SK-N-SH (cell line): ENCODE measurements around the gene EPHB2. TPM values are rescaled to one million over a fixed set of nuclear protein-coding genes. Genes with fewer than 3 reads are reported as not detected.

ENCODE experiments used
- CTCF ChIA-PET: fragments of 300-600, 350-600 bp; formaldehyde crosslinking; extraction: SDS; loops from one replicate; lab custom pipeline; 2021; lab: Yijun Ruan, JAX
- POLR2A ChIA-PET: fragments of 350-600 bp; sonication (Branson Sonifier 250); formaldehyde crosslinking; extraction: SDS; loops from one replicate; lab custom pipeline; 2020; ENCODE audit warnings: antibody characterized with exemption, inconsistent platforms; lab: Yijun Ruan, JAX
- DNase-seq: peaks from one replicate; pipeline ENCODE4 v3.0.0; 2012
- H2AFZ ChIP-seq: fragments of 200-600 bp; sonication (generic); 2 replicates; pipeline ENCODE4 v1.8.1; 2016; ENCODE audit warnings: antibody characterized with exemption, mild to moderate bottlenecking, low read depth
- H3F3A ChIP-seq: fragments of 200-600 bp; sonication (generic); replicated peaks from 2 replicates; pipeline ENCODE3; 2016; ENCODE audit warnings: antibody characterized with exemption, mild to moderate bottlenecking; ENCODE audit not compliant: insufficient read depth
- H3K27ac ChIP-seq, 2 experiments: fragments of 200-500 bp in 1 of 2; fragments of 200-600 bp in 1 of 2; sonication (Bioruptor generic) in 1 of 2; sonication (generic), shearing (Covaris generic) in 1 of 2; 2 replicates each; pipeline versions ENCODE4 v1.5.1 to v1.6.1; 2014 to 2016; ENCODE audit warnings: low read depth in 2 of 2, inconsistent platforms in 1 of 2, low read length in 1 of 2, mild to moderate bottlenecking in 1 of 2, mixed read lengths in 1 of 2
- H3K27me3 ChIP-seq: fragments of 200-600 bp; sonication (generic), shearing (Covaris generic); 2 replicates; pipeline ENCODE4 v1.6.1; 2016; ENCODE audit warnings: mixed run types; ENCODE audit not compliant: insufficient read depth
- H3K36me3 ChIP-seq, 2 experiments: fragments of 200-500 bp in 1 of 2; fragments of 200-600 bp in 1 of 2; sonication (Bioruptor generic) in 1 of 2; sonication (generic) in 1 of 2; replicated peaks in 1 of 2; 2 replicates each; pipeline versions ENCODE3 to v1.5.1; 2014 to 2016; ENCODE audit warnings: low read length in 1 of 2, mild to moderate bottlenecking in 1 of 2; ENCODE audit not compliant: insufficient read depth in 2 of 2, control insufficient read depth in 1 of 2
- H3K4me1 ChIP-seq, 2 experiments: fragments of 200-500 bp in 1 of 2; fragments of 200-600 bp in 1 of 2; sonication (Bioruptor generic) in 1 of 2; sonication (generic), shearing (Covaris generic) in 1 of 2; 2 replicates each; pipeline versions ENCODE4 v1.5.1 to v1.6.1; 2014 to 2016; ENCODE audit warnings: low read depth in 1 of 2, low read length in 1 of 2, mixed run types in 1 of 2; ENCODE audit not compliant: insufficient read depth in 2 of 2, control insufficient read depth in 1 of 2
- H3K4me2 ChIP-seq: fragments of 200-600 bp; sonication (generic), shearing (Covaris generic); 2 replicates; pipeline ENCODE4 v1.6.1; 2017; ENCODE audit warnings: mixed run types
- H3K4me3 ChIP-seq, 2 experiments: fragments of 200-500 bp in 1 of 2; fragments of 200-600 bp in 1 of 2; sonication (Bioruptor generic) in 1 of 2; sonication (generic), shearing (Covaris generic) in 1 of 2; 2 replicates each; pipeline versions ENCODE4 v1.5.1 to v1.8.1; 2014 to 2016; ENCODE audit warnings: low read depth in 2 of 2, inconsistent platforms in 1 of 2, low read length in 1 of 2, mild to moderate bottlenecking in 1 of 2, mixed read lengths in 1 of 2, moderate library complexity in 1 of 2
- H3K79me2 ChIP-seq: fragments of 200-600 bp; sonication (generic); 2 replicates; pipeline ENCODE4 v1.8.1; 2017; ENCODE audit warnings: mild to moderate bottlenecking; ENCODE audit not compliant: insufficient read depth
- H3K9ac ChIP-seq: fragments of 200-600 bp; sonication (generic); 2 replicates; pipeline ENCODE4 v1.6.1; 2017; ENCODE audit warnings: mixed run types
- H3K9me2 ChIP-seq: fragments of 200-600 bp; sonication (generic); 2 replicates; pipeline ENCODE4 v1.6.1; 2017; ENCODE audit warnings: mixed run types
- H3K9me3 ChIP-seq: fragments of 200-600 bp; sonication (generic); 2 replicates; pipeline ENCODE4 v1.6.1; 2017; ENCODE audit warnings: mixed run types, mild to moderate bottlenecking, moderate library complexity
- H4K20me1 ChIP-seq: fragments of 200-600 bp; sonication (generic); 2 replicates; pipeline ENCODE4 v1.6.1; 2017; ENCODE audit warnings: mild to moderate bottlenecking, mixed run types; ENCODE audit not compliant: insufficient read depth
- CHD2 ChIP-seq: fragments of 150-350 bp; IDR thresholded peaks from 2 replicates; pipeline ENCODE4 v1.6.1; 2018; ENCODE audit warnings: low read length; ENCODE audit not compliant: partially characterized antibody
- EP300 ChIP-seq, 2 experiments: IDR thresholded peaks; 2 replicates each; pipeline versions ENCODE4 v1.4.0 to v1.6.1; 2012; ENCODE audit warnings: borderline replicate concordance in 1 of 2, low read depth in 1 of 2, low read length in 1 of 2
- EZH2phosphoT487 ChIP-seq: fragments of 200-600 bp; sonication (generic); IDR thresholded peaks from 2 replicates; pipeline ENCODE4 v1.6.1; 2017; ENCODE audit warnings: low read depth, mixed run types, mild to moderate bottlenecking, antibody characterized with exemption, moderate library complexity, borderline replicate concordance
- FOXJ3 ChIP-seq: sonication (generic); formaldehyde crosslinking; IDR thresholded peaks from 2 replicates; pipeline ENCODE4 v1.5.1; 2020; ENCODE audit warnings: mild to moderate bottlenecking, missing genetic modification reagents
- FOXM1 ChIP-seq: IDR thresholded peaks from 2 replicates; pipeline ENCODE4 v1.4.0; 2012; ENCODE audit warnings: low read depth, mild to moderate bottlenecking
- GATA2 ChIP-seq: sonication (generic); formaldehyde crosslinking; IDR thresholded peaks from 2 replicates; pipeline ENCODE4 v1.5.0; 2020; ENCODE audit warnings: mild to moderate bottlenecking, missing genetic modification reagents
- JUND ChIP-seq: IDR thresholded peaks from 2 replicates; pipeline ENCODE4 v1.4.0; 2012
- MXI1 ChIP-seq: IDR thresholded peaks from 2 replicates; pipeline ENCODE4 v1.6.1; 2012; ENCODE audit warnings: mild to moderate bottlenecking, low read depth, low read length, improper control_type of control experiment
- POLR2AphosphoS5 ChIP-seq: IDR thresholded peaks from 2 replicates; pipeline ENCODE4 v1.6.1; 2012; ENCODE audit warnings: low read depth, low read length
- RCOR1 ChIP-seq: fragments of 150-350 bp; IDR thresholded peaks from 2 replicates; pipeline ENCODE4 v1.6.1; 2017; ENCODE audit warnings: antibody characterized with exemption, low read length
- RFX5 ChIP-seq: IDR thresholded peaks from 2 replicates; pipeline ENCODE4 v1.6.1; 2012; ENCODE audit warnings: mild to moderate bottlenecking, improper control_type of control experiment, low read length
- RXRA ChIP-seq: IDR thresholded peaks from 2 replicates; pipeline ENCODE4 v1.4.0; 2012; ENCODE audit warnings: low read depth, mild to moderate bottlenecking, borderline replicate concordance
- SIN3A ChIP-seq: IDR thresholded peaks from 2 replicates; pipeline ENCODE4 v1.6.1; 2012; ENCODE audit warnings: low read depth, mild to moderate bottlenecking, low read length, moderate library complexity, borderline replicate concordance
- SMC3 ChIP-seq: IDR thresholded peaks from 2 replicates; pipeline ENCODE4 v1.6.1; 2012; ENCODE audit warnings: low read depth, low read length, improper control_type of control experiment
- TAF1 ChIP-seq: IDR thresholded peaks from 2 replicates; pipeline ENCODE4 v1.6.1; 2012; ENCODE audit warnings: low read depth, mild to moderate bottlenecking, low read length, moderate library complexity, borderline replicate concordance
- TCF12 ChIP-seq: IDR thresholded peaks from 2 replicates; pipeline ENCODE4 v1.4.0; 2012
- TEAD4 ChIP-seq: IDR thresholded peaks from 2 replicates; pipeline ENCODE4 v1.4.0; 2012; ENCODE audit warnings: mild to moderate bottlenecking, borderline replicate concordance; ENCODE audit not compliant: insufficient read depth
- WGBS: methylation state at CpG from one replicate; pipeline ENCODE4 v1.1.6; 2017; ENCODE audit warnings: low lambda C conversion rate; 5-methylcytosine and 5-hydroxymethylcytosine counted together
- polyA plus RNA-seq, 3 experiments: library from polyadenylated mRNA; depleted of rRNA; stranded (reverse); fragments of >200 nt; gene quantifications; 2 replicates each; pipeline ENCODE4 v1.2.3, GENCODE V29; 2012
- TF ChIP-seq, protein P1 (sequence below): IDR thresholded peaks from 2 replicates; pipeline ENCODE4 v1.4.0; 2012; ENCODE audit warnings: low read depth
- TF ChIP-seq, protein P2 (sequence below): IDR thresholded peaks from 2 replicates; pipeline ENCODE4 v1.4.0; 2012; ENCODE audit warnings: low read depth, borderline replicate concordance
- TF ChIP-seq, protein P3 (sequence below): IDR thresholded peaks from 2 replicates; pipeline ENCODE4 v1.6.1; 2012; ENCODE audit warnings: mild to moderate bottlenecking, low read depth, low read length, moderate library complexity

EPHB2 gene
- polyA plus RNA-seq, 1 of the 3 experiments (the other 2 are of a cell fraction), result 25.2 TPM

DNA sequence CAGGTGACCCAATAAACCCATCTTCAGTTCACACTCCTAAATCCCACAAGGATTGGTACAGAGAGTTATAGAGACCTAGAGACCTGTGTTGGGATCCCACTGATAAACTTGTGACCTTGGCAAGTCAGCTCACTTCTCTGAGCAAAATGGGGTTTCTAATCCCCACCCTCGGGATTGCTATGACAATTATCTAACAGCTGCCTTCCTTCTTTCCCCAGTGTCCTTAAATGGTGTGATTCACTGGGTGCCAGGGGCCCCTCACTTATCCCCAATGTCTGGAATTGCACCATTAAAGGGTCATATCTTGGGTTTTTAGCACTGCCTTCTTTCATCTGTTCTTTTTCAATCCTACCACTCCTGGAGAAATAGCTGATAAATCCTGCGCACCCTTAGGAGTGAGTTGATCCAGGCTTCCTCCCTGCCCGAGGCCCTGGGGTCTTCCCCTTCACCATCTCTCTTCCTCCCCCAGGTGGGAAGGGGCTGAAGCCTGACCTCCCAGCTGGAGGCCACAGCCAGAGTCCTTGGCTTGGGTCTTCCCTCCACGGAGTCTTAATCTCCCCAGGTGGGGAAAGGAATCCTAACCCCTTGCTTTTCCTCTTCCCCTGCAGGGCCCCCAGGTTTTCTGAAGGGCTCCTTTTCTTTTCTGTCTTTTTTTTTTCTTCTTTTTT lies 222.3 kb downstream of the EPHB2 start:
- WGBS, result 50% methylated on average over 4 of the region's 4 CpGs
- Histone ChIP-seq H3K4me3 (no peak overlapping the region), H3K27me3 (no peaks in the 10 kb centered on the region; the same call in 1 of the 2 replicates), H2AFZ (no peak overlapping the region), H3K4me2 (no peak overlapping the region), H3K27ac (no peak overlapping the region), H3K4me1 (no peaks in the 10 kb centered on the region), H3K9ac (no peak overlapping the region), H3F3A (no peaks in the 10 kb centered on the region), H3K79me2 (no peaks in the 10 kb centered on the region), H3K9me2 (no peaks in the 10 kb centered on the region), H4K20me1 (no peaks in the 10 kb centered on the region), H3K9me3 (no peaks in the 10 kb centered on the region), H3K36me3 (no peaks in the 10 kb centered on the region)
- ChIA-PET POLR2A (no interaction called here), CTCF (interaction anchor here (1.0 to 5.9 kb wide), 8 partner anchors 9 to 271 kb away, joined by 3 to 50 read pairs (median 4); no protein-coding TSS in a partner anchor)
- no peak for DNase-seq
- TF ChIP-seq JUND (no peak), SIN3A (no peak), FOXJ3 (CRISPR knock-in tag) (no peak), GATA2 (CRISPR knock-in tag) (no peak), SMC3 (no peak), EP300 (IDR thresholded peaks at IDR 0.05; ENCODE audit: borderline replicate concordance in 1 of 2, low read depth in 1 of 2, low read length in 1 of 2) (no peak), POLR2AphosphoS5 (no peak), EZH2phosphoT487 (no peak), RFX5 (no peak), TEAD4 (no peak), FOXM1 (no peak), RXRA (no peak), MXI1 (no peak), RCOR1 (no peak), CHD2 (no peak), TAF1 (no peak), TCF12 (no peak)
- TF ChIP-seq, protein P1, sequence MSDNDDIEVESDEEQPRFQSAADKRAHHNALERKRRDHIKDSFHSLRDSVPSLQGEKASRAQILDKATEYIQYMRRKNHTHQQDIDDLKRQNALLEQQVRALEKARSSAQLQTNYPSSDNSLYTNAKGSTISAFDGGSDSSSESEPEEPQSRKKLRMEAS, result no peak
- TF ChIP-seq, protein P2, sequence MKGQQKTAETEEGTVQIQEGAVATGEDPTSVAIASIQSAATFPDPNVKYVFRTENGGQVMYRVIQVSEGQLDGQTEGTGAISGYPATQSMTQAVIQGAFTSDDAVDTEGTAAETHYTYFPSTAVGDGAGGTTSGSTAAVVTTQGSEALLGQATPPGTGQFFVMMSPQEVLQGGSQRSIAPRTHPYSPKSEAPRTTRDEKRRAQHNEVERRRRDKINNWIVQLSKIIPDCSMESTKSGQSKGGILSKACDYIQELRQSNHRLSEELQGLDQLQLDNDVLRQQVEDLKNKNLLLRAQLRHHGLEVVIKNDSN, result no peak
- TF ChIP-seq, protein P3, sequence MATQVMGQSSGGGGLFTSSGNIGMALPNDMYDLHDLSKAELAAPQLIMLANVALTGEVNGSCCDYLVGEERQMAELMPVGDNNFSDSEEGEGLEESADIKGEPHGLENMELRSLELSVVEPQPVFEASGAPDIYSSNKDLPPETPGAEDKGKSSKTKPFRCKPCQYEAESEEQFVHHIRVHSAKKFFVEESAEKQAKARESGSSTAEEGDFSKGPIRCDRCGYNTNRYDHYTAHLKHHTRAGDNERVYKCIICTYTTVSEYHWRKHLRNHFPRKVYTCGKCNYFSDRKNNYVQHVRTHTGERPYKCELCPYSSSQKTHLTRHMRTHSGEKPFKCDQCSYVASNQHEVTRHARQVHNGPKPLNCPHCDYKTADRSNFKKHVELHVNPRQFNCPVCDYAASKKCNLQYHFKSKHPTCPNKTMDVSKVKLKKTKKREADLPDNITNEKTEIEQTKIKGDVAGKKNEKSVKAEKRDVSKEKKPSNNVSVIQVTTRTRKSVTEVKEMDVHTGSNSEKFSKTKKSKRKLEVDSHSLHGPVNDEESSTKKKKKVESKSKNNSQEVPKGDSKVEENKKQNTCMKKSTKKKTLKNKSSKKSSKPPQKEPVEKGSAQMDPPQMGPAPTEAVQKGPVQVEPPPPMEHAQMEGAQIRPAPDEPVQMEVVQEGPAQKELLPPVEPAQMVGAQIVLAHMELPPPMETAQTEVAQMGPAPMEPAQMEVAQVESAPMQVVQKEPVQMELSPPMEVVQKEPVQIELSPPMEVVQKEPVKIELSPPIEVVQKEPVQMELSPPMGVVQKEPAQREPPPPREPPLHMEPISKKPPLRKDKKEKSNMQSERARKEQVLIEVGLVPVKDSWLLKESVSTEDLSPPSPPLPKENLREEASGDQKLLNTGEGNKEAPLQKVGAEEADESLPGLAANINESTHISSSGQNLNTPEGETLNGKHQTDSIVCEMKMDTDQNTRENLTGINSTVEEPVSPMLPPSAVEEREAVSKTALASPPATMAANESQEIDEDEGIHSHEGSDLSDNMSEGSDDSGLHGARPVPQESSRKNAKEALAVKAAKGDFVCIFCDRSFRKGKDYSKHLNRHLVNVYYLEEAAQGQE, result no peak
